ENCODE measurements around the gene ARPC3. TPM values are rescaled to one million over a fixed set of nuclear protein-coding genes. Genes with fewer than 3 reads are reported as not detected.

ARPC3 gene
- total RNA-seq, 1 experiment from 2014 or later = 115 TPM

- no peak for TF ChIP-seq REST (IDR thresholded peaks at IDR 0.05; ENCODE audit: low read depth)
Observed at GRCh38 chr12:110451263-110451662, 1.1 kb upstream of the ARPC3 start (continued).

GRCh38 chr12:110444455-110444854 is 5.7 kb downstream of the ARPC3 start:
- peaks cover 22% of the 10 kb centered on the region in 2 experiments for H3K36me3 ChIP-seq (ENCODE audit: control insufficient read depth in 1 of 2, insufficient read depth in 2 of 2, low read length in 2 of 2)
- no peak overlapping the region for H3K4me2 ChIP-seq (ENCODE audit: low read length)
- CTCF ChIA-PET = no interaction called here
- H2AFZ ChIP-seq (ENCODE audit: low read depth, low read length, poor library complexity, severe bottlenecking) = no peak overlapping the region
- POLR2A ChIA-PET = no interaction called here
- H3K79me2 ChIP-seq (ENCODE audit: insufficient read depth, low read length) = peaks cover 35% of the 10 kb centered on the region
- no peaks in the 10 kb centered on the region for H3K27me3 ChIP-seq (ENCODE audit: insufficient read depth, low read length)
- H3K9me3 ChIP-seq (ENCODE audit: control insufficient read depth in 1 of 2, insufficient read depth in 1 of 2, low read depth in 1 of 2, low read length in 2 of 2) = no peaks in the 10 kb centered on the region
- intact Hi-C loops (cut with micrococcal nuclease) = no loop called here
- DNase-seq (ENCODE audit: low read depth, low spot score) (no peak), ATAC-seq (no peak)
- H3K27ac ChIP-seq (ENCODE audit: low read depth, low read length) = no peak overlapping the region
- no peak overlapping the region for H3K4me3 ChIP-seq (replicated peaks in 1 of 2; ENCODE audit: low read depth in 1 of 2, low read length in 2 of 2)
- H4K20me1 ChIP-seq (ENCODE audit: insufficient read depth) = no peaks in the 10 kb centered on the region
- TF ChIP-seq SRF (IDR thresholded peaks at IDR 0.05; ENCODE audit: low read depth) (no peak), EZH2phosphoT487 (IDR thresholded peaks at IDR 0.05; ENCODE audit: borderline replicate concordance) (no peak), REST (IDR thresholded peaks at IDR 0.05; ENCODE audit: low read depth) (no peak), EGR1 (IDR thresholded peaks at IDR 0.05; ENCODE audit: low read depth) (no peak), MAX (IDR thresholded peaks at IDR 0.05) (no peak), EZH2 (IDR thresholded peaks at IDR 0.05) (no peak), ZNF274 (IDR thresholded peaks at IDR 0.05; ENCODE audit: low read depth, low read length) (no peak), CBX3 (IDR thresholded peaks at IDR 0.05; ENCODE audit: low read depth) (no peak), TCF7L2 (IDR thresholded peaks at IDR 0.05; ENCODE audit: borderline replicate concordance, extremely low read depth, insufficient read depth, insufficient read length) (no peak), SIN3A (IDR thresholded peaks at IDR 0.05; ENCODE audit: low read depth) (no peak)
- RAD21 ChIA-PET (ENCODE audit: low non-redundant PET in 1 of 2, low total read pairs in 2 of 2, uncharacterized antibody in 2 of 2, unreplicated experiment in 2 of 2) = no interaction called here
- no TSS peak for BruUV-seq (replicated peaks)
- H3K4me1 ChIP-seq (ENCODE audit: control insufficient read depth in 1 of 2, insufficient read depth in 2 of 2, low read length in 2 of 2) = peaks cover 0 to 8% of the 10 kb centered on the region in 2 experiments; a peak in 2 of 4 replicates
- H3K9me2 ChIP-seq (ENCODE audit: insufficient read depth) = no peaks in the 10 kb centered on the region
- H3K9ac ChIP-seq (ENCODE audit: low read length) = no peak overlapping the region
